Activated naive CD8-positive, alpha-beta T cell treated with anti-CD3 and anti-CD28 coated beads, Interleukin-2, amount 50 U/mL, for 24 hours (primary cell): ENCODE data around the gene ETS2.
"Not testable (repeated sequence)": the region's sequence is repeated elsewhere in the genome, so short reads cannot be mapped to it uniquely, and the experiment has no call there.

ENCODE experiments used
- ATAC-seq: fragments of 150-1000 bp; cut with Tn5 transposase; one replicate; pipeline ENCODE4 v1.10.0; 2021
- DNase-seq: peaks from one replicate; pipeline ENCODE4 v3.0.0; 2021
- H3K27ac Mint-ChIP-seq: one replicate; pipeline ENCODE4 v1.8.0; 2021; ENCODE audit warnings: mild to moderate bottlenecking, mixed read lengths
- H3K27me3 Mint-ChIP-seq: one replicate; pipeline ENCODE4 v1.8.0; 2021; ENCODE audit warnings: mixed read lengths
- H3K36me3 Mint-ChIP-seq: one replicate; pipeline ENCODE4 v1.8.0; 2021; ENCODE audit warnings: low read depth, mixed read lengths
- H3K4me1 Mint-ChIP-seq: one replicate; pipeline ENCODE4 v1.8.0; 2021; ENCODE audit warnings: mixed read lengths
- H3K4me3 Mint-ChIP-seq: one replicate; pipeline ENCODE4 v1.8.0; 2021; ENCODE audit warnings: mild to moderate bottlenecking, moderate library complexity, mixed read lengths
- H3K9me3 Mint-ChIP-seq: one replicate; pipeline ENCODE4 v1.8.0; 2021; ENCODE audit warnings: mixed read lengths

ETS2 gene

DNA sequence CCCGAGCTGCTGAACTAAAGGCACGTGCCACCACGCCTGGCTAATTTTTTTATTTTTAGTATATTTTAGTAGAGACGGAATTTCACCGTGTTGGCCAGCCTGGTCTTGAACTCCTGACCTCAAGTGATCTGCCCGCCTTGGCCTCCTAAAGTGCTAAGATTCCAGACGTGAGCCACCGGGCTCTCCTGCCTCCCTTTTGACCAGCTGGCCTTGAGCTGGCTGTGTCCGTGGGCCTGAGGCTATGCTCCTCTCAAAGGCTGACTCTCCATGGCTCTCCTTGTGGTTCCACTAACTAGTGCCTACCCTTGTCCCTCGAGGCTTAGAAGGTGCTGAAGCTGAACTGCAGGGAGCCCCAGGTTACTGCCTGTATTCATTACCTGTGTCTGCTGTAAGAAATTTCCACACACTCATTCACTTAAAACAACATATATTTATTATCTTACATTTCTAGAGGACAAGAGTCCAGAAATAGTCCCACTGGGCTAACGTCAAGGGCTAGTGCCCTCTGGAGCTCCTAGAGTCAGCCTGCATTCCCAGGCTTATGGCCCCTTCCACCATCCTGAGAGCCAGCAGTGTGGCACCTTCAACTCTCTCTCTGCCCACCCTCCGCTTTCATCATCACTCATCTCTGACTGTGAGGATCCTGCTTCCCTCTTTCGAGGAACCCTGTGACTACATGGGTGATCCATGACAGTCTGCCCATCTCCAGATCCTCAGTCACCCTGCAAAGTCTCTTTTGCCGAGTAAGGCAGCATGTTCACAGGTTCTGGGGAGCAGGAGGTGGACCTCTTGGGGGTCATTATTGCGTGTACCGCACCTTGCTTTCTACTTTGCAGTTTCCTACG is 34.9 kb downstream of the ETS2 start:
- Mint-ChIP-seq H3K36me3 (no peaks in the 10 kb centered on the region), H3K27me3 (peaks cover 5% of the 10 kb centered on the region), H3K4me1 (peaks cover 32% of the 10 kb centered on the region), H3K4me3 (no peak overlapping the region), H3K27ac (no peak overlapping the region), H3K9me3 (no peaks in the 10 kb centered on the region)
- no peak for ATAC-seq
- DNase-seq = no peak

DNA sequence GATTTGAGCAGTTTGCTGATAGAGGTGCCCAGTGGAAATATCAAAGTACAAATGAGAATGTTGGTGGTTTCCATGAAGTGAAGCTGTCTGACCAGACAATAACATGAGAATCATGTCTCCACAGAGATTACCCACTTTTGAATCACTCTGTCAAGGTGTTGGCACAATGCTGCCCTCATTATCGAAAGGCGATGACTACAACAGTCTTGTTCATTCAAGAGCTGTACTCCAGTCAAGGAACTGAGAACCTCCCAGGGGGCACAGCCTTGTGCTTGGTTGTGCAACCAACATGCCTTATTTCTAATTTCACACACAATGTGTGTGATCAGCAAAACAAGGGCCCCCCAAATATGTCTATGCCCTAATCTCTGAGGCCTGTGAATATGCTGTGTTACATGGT is 35.7 kb downstream of the ETS2 start:
- ATAC-seq (no peak), DNase-seq (no peak)
- peaks cover 32% of the 10 kb centered on the region for H3K4me1 Mint-ChIP-seq
- no peak overlapping the region for H3K27ac Mint-ChIP-seq
- H3K36me3 Mint-ChIP-seq = no peaks in the 10 kb centered on the region
- H3K27me3 Mint-ChIP-seq = peaks cover 2% of the 10 kb centered on the region
- H3K4me3 Mint-ChIP-seq = no peak overlapping the region
- H3K9me3 Mint-ChIP-seq = no peaks in the 10 kb centered on the region

DNA sequence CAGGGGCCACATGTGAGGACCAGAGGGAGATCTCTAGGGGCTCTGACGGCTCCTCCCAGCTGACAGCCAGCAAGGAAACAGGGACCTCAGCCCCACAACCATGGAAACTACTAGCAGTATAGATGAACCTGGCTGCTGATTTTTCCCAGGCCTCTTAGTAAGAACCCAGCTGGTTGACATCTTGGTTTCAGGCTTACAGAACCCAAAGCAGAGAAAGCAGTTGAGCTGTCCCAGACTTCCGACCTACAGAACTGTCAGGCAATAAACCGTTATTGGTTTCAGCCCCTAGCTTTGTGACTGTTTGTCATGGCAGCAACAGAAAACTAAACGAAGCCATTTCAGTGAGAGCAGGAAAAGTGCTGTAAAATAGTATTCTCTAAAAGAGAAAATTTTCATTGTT is 36.4 kb downstream of the ETS2 start:
- DNase-seq (no peak), ATAC-seq (no peak)
- Mint-ChIP-seq H3K9me3 (no peaks in the 10 kb centered on the region), H3K27ac (no peak overlapping the region), H3K36me3 (no peaks in the 10 kb centered on the region), H3K4me1 (peaks cover 32% of the 10 kb centered on the region), H3K27me3 (peaks cover 2% of the 10 kb centered on the region), H3K4me3 (no peak overlapping the region)

GRCh38 chr21:38843379-38843778 is 37.6 kb downstream of the ETS2 start:
- no peak for DNase-seq
- peaks cover 2% of the 10 kb centered on the region for H3K27me3 Mint-ChIP-seq
- no peaks in the 10 kb centered on the region for H3K36me3 Mint-ChIP-seq
- H3K9me3 Mint-ChIP-seq = no peaks in the 10 kb centered on the region
- ATAC-seq = no peak
- H3K27ac Mint-ChIP-seq = no peak overlapping the region
- no peak overlapping the region for H3K4me3 Mint-ChIP-seq
- H3K4me1 Mint-ChIP-seq = peaks cover 26% of the 10 kb centered on the region

DNA sequence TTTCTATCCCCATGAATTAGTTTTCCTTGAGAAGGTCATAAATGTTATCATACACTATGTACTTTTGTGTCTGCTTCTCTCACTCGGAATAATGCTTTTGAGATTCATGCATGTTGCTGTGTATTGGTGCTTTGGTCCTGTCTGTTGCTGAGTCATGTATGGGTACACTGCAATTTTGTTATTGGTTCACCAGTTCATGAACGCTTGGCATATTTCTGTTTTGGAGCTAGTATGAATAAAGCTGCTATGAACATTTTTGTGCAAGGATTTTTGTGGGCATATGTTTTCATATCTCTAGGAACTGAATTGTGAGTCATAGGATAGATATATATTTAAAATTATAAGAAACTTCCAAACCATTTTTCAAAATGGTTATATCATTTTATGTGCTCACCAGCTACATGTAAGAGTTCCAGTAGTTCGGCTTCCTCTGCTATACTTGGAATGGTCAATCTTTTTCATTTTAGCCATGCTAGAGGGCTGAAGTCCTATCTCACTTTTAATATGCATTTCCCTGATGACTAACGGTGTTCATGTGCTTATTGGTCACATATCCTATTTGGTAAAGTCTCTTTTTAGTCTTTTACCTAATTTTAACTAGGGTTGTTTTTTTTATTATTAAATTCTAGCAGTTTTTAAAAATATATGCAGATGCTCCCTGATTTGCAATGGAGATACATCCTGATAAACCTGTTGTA is 38.2 kb downstream of the ETS2 start:
- peaks cover 1% of the 10 kb centered on the region for H3K27me3 Mint-ChIP-seq
- ATAC-seq = no peak

DNA sequence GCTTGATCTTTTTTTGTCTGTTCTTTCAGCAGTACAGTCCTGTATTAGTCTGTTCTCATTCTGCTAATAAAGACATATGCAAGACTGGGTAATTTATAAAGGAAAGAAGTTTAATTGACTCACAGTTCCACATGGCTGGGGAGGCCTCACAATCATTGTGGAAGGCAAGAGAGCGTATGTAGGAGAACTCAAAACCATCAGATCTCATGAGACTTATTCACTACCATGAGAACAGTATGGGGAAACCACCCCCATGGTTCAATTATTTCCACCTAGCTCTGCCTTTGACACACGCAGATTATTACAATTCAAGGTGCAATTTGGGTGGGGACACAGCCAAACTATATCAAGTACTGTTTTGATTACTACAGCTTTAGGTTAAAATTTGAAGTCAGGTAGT is 39.6 kb downstream of the ETS2 start:
- H3K27ac Mint-ChIP-seq, ATAC-seq, H3K27me3 Mint-ChIP-seq, H3K9me3 Mint-ChIP-seq, DNase-seq, H3K4me3 Mint-ChIP-seq, H3K36me3 Mint-ChIP-seq: not testable (repeated sequence)
- peaks cover 12% of the 10 kb centered on the region for H3K4me1 Mint-ChIP-seq

More for the DNA sequence above, 38.2 kb downstream of the ETS2 start:
- Mint-ChIP-seq H3K27ac (no peak overlapping the region), H3K4me1 (peaks cover 23% of the 10 kb centered on the region), H3K9me3 (no peaks in the 10 kb centered on the region), H3K4me3 (no peak overlapping the region), H3K36me3 (no peaks in the 10 kb centered on the region)
- no peak for DNase-seq

- no peaks in the 10 kb centered on the region for H3K4me1 Mint-ChIP-seq
- DNase-seq = no peak
- H3K9me3 Mint-ChIP-seq = no peaks in the 10 kb centered on the region
- H3K4me3 Mint-ChIP-seq = no peak overlapping the region
- ATAC-seq = no peak
- no peaks in the 10 kb centered on the region for H3K36me3 Mint-ChIP-seq
- H3K27ac Mint-ChIP-seq = no peak overlapping the region
- peaks cover 9% of the 10 kb centered on the region for H3K27me3 Mint-ChIP-seq
Measured at GRCh38 chr21:38847556-38847955, 41.8 kb downstream of the ETS2 start.

DNA sequence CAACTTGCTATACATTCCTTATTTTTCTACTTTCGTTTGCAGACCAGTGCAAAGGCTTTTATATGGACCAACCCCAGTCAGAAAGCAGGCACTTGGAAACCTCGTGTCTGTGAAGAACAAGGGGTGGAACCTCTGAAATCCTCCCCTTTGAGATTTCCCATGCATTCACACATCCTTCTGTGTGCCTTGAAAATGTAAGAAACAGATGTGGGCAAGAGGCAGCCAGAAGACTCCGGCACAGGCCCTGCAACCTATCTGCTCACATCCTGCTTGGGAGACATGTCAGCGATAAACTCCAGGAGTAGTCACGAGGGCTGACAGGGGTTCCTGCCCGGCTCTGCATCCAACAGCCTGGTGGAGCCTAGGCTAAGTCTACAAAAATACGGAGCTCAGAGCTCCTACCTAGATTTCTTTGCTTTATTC is 42.5 kb downstream of the ETS2 start:
- no peaks in the 10 kb centered on the region for H3K36me3 Mint-ChIP-seq
- H3K4me1 Mint-ChIP-seq = no peaks in the 10 kb centered on the region

DNA sequence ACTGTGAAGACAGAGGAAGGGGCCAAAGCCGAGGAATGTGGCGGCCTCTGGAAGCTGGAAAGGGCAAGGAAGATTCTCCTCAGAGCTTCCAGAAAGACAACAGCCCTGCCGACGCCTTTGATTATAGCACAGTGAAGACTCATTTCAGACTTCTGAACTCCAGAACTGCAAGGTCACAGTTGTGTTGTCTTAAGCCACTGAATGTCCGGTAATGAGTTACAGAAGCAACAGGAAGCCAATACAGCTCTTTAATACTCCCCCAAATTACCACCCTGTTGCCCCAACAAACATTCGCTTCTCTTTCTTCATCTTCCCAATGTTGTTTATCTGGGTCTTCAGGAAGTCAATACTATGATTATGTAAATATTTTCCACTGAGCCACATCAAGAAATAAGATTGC is 44.0 kb downstream of the ETS2 start:
- Mint-ChIP-seq H3K9me3 (no peaks in the 10 kb centered on the region), H3K27ac (no peak overlapping the region), H3K4me3 (no peak overlapping the region), H3K27me3 (peaks cover 11% of the 10 kb centered on the region), H3K36me3 (no peaks in the 10 kb centered on the region), H3K4me1 (no peaks in the 10 kb centered on the region)
- no peak for DNase-seq
- no peak for ATAC-seq

More for the DNA sequence above, 42.5 kb downstream of the ETS2 start:
- no peaks in the 10 kb centered on the region for H3K9me3 Mint-ChIP-seq
- no peak for ATAC-seq
- H3K4me3 Mint-ChIP-seq = no peak overlapping the region
- H3K27me3 Mint-ChIP-seq = peaks cover 11% of the 10 kb centered on the region
- no peak overlapping the region for H3K27ac Mint-ChIP-seq
- DNase-seq = no peak

DNA sequence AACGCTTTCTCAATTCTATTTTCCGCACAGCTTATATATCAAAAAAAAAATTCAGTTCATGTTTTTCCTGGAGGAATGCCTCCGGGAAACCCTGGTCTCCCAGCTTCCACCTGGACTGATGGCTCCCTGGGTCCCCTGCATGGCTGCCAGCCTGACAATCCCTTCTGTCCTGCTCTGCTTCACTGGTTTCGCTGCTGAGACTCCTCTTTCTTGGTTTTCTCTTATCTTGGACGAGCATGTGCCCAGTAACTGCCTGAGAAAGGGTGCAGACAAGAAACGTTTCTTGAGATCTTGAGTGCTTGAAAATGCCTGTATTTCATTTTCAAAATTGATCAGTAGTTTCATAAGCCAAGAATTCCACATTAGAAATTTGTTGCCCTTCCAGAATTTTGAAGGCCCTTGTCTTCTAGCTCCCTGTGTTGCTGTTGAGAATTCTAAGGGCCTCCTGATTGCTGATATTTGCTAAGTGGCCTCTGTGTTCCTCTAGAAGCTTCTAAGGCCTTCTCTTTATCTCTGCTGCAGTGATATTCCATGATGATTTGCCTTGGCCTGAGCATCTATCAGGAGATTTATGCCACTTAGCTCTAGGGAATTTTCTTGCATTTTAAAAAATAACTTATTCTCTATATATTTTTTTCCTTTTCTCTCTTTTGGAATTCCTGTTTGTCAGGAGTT is 44.7 kb downstream of the ETS2 start:
- Mint-ChIP-seq H3K27me3 (peaks cover 11% of the 10 kb centered on the region), H3K36me3 (no peaks in the 10 kb centered on the region), H3K9me3 (no peaks in the 10 kb centered on the region), H3K4me3 (no peak overlapping the region), H3K4me1 (no peaks in the 10 kb centered on the region), H3K27ac (no peak overlapping the region)
- DNase-seq = no peak
- ATAC-seq = no peak

GRCh38 chr21:38851101-38851500 is 45.4 kb downstream of the ETS2 start:
- Mint-ChIP-seq H3K27ac (no peak overlapping the region), H3K36me3 (no peaks in the 10 kb centered on the region), H3K27me3 (peaks cover 11% of the 10 kb centered on the region), H3K4me1 (no peaks in the 10 kb centered on the region), H3K4me3 (no peak overlapping the region), H3K9me3 (no peaks in the 10 kb centered on the region)
- DNase-seq = no peak
- ATAC-seq = no peak

DNA sequence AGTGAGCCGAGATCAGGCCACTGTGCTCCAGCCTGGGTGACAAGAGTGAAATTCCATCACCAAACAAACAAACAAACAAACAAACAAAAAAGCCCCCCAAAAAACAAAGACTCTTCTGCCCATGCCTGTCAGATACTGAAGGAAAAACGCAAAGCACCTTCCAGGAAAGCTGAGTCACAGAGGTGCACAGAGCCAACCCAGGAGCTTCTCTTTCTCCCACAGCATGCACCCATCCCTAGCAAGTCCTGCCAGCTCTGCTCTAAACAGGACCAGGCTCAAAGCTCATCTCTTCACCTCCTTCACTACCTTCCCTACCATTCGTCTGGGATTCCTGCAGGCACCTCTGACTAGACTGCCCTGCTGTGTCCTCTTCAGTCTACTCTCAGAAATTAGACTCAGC is 46.5 kb downstream of the ETS2 start:
- Mint-ChIP-seq H3K36me3 (no peaks in the 10 kb centered on the region), H3K9me3 (no peaks in the 10 kb centered on the region), H3K27ac (no peak overlapping the region), H3K27me3 (peaks cover 11% of the 10 kb centered on the region), H3K4me1 (no peaks in the 10 kb centered on the region), H3K4me3 (no peak overlapping the region)
- no peak for DNase-seq
- no peak for ATAC-seq

GRCh38 chr21:38852708-38853107 is 47.0 kb downstream of the ETS2 start:
- DNase-seq (no peak), ATAC-seq (no peak)
- H3K27me3 Mint-ChIP-seq = peaks cover 11% of the 10 kb centered on the region
- no peak overlapping the region for H3K4me3 Mint-ChIP-seq
- H3K4me1 Mint-ChIP-seq = no peaks in the 10 kb centered on the region
- H3K36me3 Mint-ChIP-seq = no peaks in the 10 kb centered on the region
- H3K27ac Mint-ChIP-seq = no peak overlapping the region
- no peaks in the 10 kb centered on the region for H3K9me3 Mint-ChIP-seq

DNA sequence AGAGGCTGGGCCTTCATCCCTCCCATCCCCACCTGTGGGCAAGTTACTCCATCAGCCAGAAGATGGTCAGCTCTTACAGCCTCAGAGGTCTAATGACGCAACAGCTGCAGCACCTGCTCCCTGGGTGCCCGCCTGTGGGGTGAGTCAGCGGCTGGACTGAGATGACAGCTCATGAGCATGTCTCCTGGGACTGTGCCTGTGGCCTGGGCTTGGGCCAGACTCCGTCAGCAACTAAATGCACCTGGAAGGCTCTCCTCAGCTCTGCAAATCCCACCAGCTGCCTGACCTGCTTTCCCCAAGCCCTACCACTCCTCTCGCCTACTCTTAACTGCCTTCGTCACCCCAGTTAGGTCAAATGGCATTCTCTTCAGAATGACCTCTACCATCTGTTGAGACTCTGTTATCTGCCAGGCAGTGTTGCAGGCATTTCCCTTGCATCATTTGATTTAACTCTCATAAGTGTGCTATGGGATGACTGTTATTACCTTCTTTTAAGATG is 47.7 kb downstream of the ETS2 start:
- Mint-ChIP-seq H3K4me3 (no peak overlapping the region), H3K27ac (no peak overlapping the region), H3K27me3 (peaks cover 11% of the 10 kb centered on the region), H3K9me3 (no peaks in the 10 kb centered on the region), H3K36me3 (no peaks in the 10 kb centered on the region), H3K4me1 (no peaks in the 10 kb centered on the region)
- ATAC-seq = peak; percentile 24
- no peak for DNase-seq
